Hematopoietic multipotent progenitor cell (in vitro differentiated cells): ENCODE measurements around the gene OR2J1. TPM values are rescaled to one million over a fixed set of nuclear protein-coding genes. Genes with fewer than 3 reads are reported as not detected.

ENCODE experiments used
- total RNA-seq: library from RNA; depleted of rRNA; stranded (reverse); fragments of >200 nt; gene quantifications from one replicate; pipeline ENCODE4 v1.2.3, GENCODE V29; 2012

The OR2J1 gene
- total RNA-seq, 1 donor = under 0.01 TPM

Other genes with a start within 250 kb of the OR2J1 start
- gene TRIM27, start 175.5 kb upstream of the OR2J1 start, total RNA-seq = 59.8 TPM
- 0.27 TPM for gene ZNF311, start 94.2 kb upstream of the OR2J1 start, total RNA-seq
- not detected for gene OR2W1, start 54.3 kb upstream of the OR2J1 start, total RNA-seq
- gene OR2B3, start 12.2 kb upstream of the OR2J1 start, total RNA-seq = not detected
- gene OR2J3, start 8.6 kb downstream of the OR2J1 start, total RNA-seq = not detected
- gene OR2J2, start 71.4 kb downstream of the OR2J1 start, total RNA-seq = under 0.01 TPM
- gene OR14J1, start 202.2 kb downstream of the OR2J1 start, total RNA-seq = not detected